Mammary epithelial cell (primary cell): Measurements from ENCODE around the gene PURA.

Source experiments
- CTCF ChIP-seq, 2 donors: IDR thresholded peaks in 1 of 2; conservative IDR thresholded peaks in 1 of 2; 2 replicates each; pipeline ENCODE4 v1.5.1; 2011 to 2012; ENCODE audit warnings: inconsistent platforms in 2 of 2, low read length in 2 of 2, mild to moderate bottlenecking in 2 of 2, control low read depth in 1 of 2, low read depth in 1 of 2; ENCODE audit not compliant: insufficient read depth in 1 of 2; ENCODE audit errors: extremely low read depth in 1 of 2
- EZH2 ChIP-seq: IDR thresholded peaks from 2 replicates; pipeline ENCODE4 v1.6.1; 2012; ENCODE audit warnings: low read length, inconsistent platforms, borderline replicate concordance

GRCh38 chr5:140142246-140142645 lies 28.3 kb downstream of the PURA start:
- TF ChIP-seq CTCF (conservative IDR thresholded peaks at IDR 0.05 in 1 of 2, IDR thresholded peaks at IDR 0.05 in 1 of 2; ENCODE audit: extremely low read depth in 1 of 2, insufficient read depth in 1 of 2, low read depth in 1 of 2, low read length in 2 of 2) (no peak), EZH2 (no peak)
